ENCODE data around the gene ODF4. TPM values are rescaled to one million over a fixed set of nuclear protein-coding genes. Genes with fewer than 3 reads are reported as not detected.

The ODF4 gene
- total and polyA plus RNA-seq, 10 of the 15 experiments (the other 5 are each of a cell fraction or from before 2014, with no cell fraction given): not detected

GRCh38 chr17:8312726-8313600, 26.7 kb upstream of the ODF4 start:
- Histone ChIP-seq H3K9me3 (replicated peaks; ENCODE audit: control insufficient read depth, insufficient read depth, low read length) (no peaks in the 10 kb centered on the region), H3K4me1 (ENCODE audit: control insufficient read depth, insufficient read depth, low read length) (no peaks in the 10 kb centered on the region), H3K27ac (ENCODE audit: control insufficient read depth, insufficient read depth) (no peak overlapping the region), H4K20me1 (ENCODE audit: control insufficient read depth, insufficient read depth) (no peaks in the 10 kb centered on the region), H3K4me3 (no peak overlapping the region), H3K9ac (ENCODE audit: control insufficient read depth, insufficient read depth, low read length) (no peak overlapping the region), H3K27me3 (replicated peaks in 1 of 2; ENCODE audit: control insufficient read depth in 2 of 2, insufficient read depth in 2 of 2, low read length in 1 of 2) (peaks cover 0 to 4% of the 10 kb centered on the region in 2 experiments; a peak in 3 of 4 replicates), H2AFZ (ENCODE audit: control insufficient read depth, low read depth, low read length) (no peak overlapping the region), H3K4me2 (ENCODE audit: control insufficient read depth, insufficient read depth) (no peak overlapping the region), H3K36me3 (ENCODE audit: control insufficient read depth in 2 of 2, insufficient read depth in 2 of 2, low read length in 1 of 2) (no peaks in the 10 kb centered on the region), H3K79me2 (ENCODE audit: control insufficient read depth, insufficient read depth, low read length) (no peaks in the 10 kb centered on the region)
- no peak for DNase-seq (ENCODE audit: low read depth, low spot score)
- RAD21 ChIA-PET (ENCODE audit: unreplicated experiment): no interaction called here
- TF ChIP-seq TAF1 (IDR thresholded peaks at IDR 0.05; ENCODE audit: borderline replicate concordance, low read depth, low read length) (no peak), CBX3 (IDR thresholded peaks at IDR 0.05; ENCODE audit: borderline replicate concordance, low read depth) (no peak), EP300 (IDR thresholded peaks at IDR 0.05; ENCODE audit: borderline replicate concordance in 1 of 2, control insufficient read depth in 1 of 2, low read depth in 2 of 2, low read length in 2 of 2) (no peak), ZNF217 (IDR thresholded peaks at IDR 0.05) (no peak), MTA3 (IDR thresholded peaks at IDR 0.05; ENCODE audit: borderline replicate concordance, low read length) (no peak), FOS (IDR thresholded peaks at IDR 0.05; ENCODE audit: borderline replicate concordance, extremely low read depth, insufficient read length) (no peak), JUND (IDR thresholded peaks at IDR 0.05; ENCODE audit: low read depth, low read length) (no peak), ZBED1 (IDR thresholded peaks at IDR 0.05; ENCODE audit: borderline replicate concordance) (no peak), TBL1XR1 (IDR thresholded peaks at IDR 0.05; ENCODE audit: low read depth, low read length) (no peak), ZZZ3 (IDR thresholded peaks at IDR 0.05; ENCODE audit: control insufficient read depth, insufficient read length, low read depth) (no peak), NFXL1 (IDR thresholded peaks at IDR 0.05; ENCODE audit: borderline replicate concordance) (no peak), KDM1A (IDR thresholded peaks at IDR 0.05; ENCODE audit: borderline replicate concordance) (no peak), SIX5 (IDR thresholded peaks at IDR 0.05; ENCODE audit: low read depth, low read length, severe bottlenecking) (no peak), NBN (IDR thresholded peaks at IDR 0.05) (no peak), SP1 (IDR thresholded peaks at IDR 0.05; ENCODE audit: low read depth, low read length) (no peak), MLLT1 (IDR thresholded peaks at IDR 0.05) (no peak), PRDM15 (CRISPR knock-in tag; IDR thresholded peaks at IDR 0.05) (no peak), E2F4 (IDR thresholded peaks at IDR 0.05; ENCODE audit: low read depth, low read length) (no peak)
- CTCF ChIA-PET: interaction anchor here (1.5 kb wide), 1 partner anchor 12 kb away, joined by 3 read pairs; no protein-coding TSS in a partner anchor
- no peak for FAIRE-seq
- in situ Hi-C loops (cut with MboI): no loop called here
- ATAC-seq: no peak
- 3% methylated on average over 8 of the region's 16 CpGs for WGBS (ENCODE audit: insufficient coverage, insufficient replicate concordance, low lambda C conversion rate, missing lambda C conversion rate)
- POLR2A ChIA-PET: no interaction called here
- intact Hi-C loops (cut with micrococcal nuclease; ENCODE audit: unreplicated experiment): no loop called here
- SMC1A ChIA-PET (ENCODE audit: uncharacterized antibody, unreplicated experiment): no interaction called here
- BruUV-seq (replicated peaks): no TSS peak
